GM21723 (cell line): ENCODE results near the gene SLC30A1.
"Not testable (repeated sequence)": the region's sequence is repeated elsewhere in the genome, so short reads cannot be mapped to it uniquely, and the experiment has no call there.

Experiments used
- ATAC-seq: cut with Tn5 transposase; IDR thresholded peaks from one replicate; pipeline ENCODE4 v1.9.1; 2021; ENCODE audit warnings: mild to moderate bottlenecking, moderate library complexity; ENCODE audit not compliant: unreplicated experiment

Gene SLC30A1

DNA sequence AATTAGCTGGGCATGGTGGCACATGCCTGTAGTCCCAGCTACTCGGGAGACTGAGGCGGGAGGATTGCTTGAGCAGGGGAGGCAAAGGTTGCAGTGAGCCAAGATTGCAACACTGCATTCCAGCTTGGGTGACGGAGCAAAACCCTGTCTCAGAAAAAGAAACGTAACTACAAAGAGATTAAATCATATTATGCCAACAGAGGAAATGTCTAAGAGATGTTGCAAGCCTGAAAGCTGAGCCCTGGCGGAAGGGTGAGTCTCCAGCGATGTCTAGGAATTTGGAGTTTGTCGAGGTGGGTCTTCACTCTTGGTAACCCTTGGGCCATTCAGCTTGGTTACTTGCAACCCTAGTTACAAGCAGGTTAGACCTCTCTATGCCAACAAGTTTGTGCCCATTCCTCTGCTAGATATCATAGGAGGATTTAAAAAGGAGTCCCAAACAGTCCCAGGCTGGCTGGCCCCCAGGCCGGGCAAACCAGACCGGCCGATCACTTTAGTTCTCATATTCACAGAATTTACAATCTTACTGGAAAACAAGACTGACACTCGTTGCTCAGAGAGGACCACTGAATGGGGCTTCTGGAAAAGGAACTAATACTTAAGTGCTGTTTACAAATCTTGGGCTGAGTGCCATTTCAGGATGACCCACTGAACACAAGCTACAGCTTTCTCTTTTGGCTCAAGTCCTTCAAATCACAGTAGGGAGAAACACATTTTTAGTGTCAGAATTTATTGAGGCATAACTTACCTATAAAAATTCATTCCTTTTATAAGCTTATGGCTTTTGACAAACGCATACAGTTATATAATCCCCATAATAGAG, 27.1 kb downstream of the SLC30A1 start:
- ATAC-seq = no peak

DNA sequence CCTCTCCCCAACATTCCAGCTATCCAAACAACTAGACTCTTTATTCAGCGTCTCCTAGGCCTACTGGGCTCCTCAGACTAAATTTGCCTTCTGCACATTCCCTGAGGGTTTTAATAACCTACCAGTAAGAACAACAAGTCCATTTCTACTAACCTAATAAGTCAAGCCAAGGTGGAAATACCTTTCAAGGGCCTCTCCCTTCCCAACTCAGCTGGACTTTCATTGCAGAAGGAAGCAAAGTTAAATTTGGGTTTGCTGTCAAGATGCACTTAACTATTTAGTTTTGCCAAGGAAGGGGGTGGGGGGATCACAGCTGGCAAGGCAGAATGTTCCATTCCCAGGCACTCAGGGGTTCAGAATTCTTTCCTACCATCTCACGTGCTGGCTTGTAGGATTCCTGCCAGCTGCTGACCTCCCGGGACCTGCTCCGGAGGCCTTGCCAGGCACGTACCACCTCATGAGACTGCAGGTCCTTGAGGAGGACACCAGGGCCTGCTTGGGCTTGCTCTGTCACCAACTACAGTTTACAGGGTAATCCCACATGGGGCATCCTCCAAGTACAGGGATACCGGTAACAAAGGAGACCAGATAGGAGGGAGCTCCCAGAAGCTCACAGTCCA, 29.8 kb downstream of the SLC30A1 start:
- ATAC-seq = no peak

DNA sequence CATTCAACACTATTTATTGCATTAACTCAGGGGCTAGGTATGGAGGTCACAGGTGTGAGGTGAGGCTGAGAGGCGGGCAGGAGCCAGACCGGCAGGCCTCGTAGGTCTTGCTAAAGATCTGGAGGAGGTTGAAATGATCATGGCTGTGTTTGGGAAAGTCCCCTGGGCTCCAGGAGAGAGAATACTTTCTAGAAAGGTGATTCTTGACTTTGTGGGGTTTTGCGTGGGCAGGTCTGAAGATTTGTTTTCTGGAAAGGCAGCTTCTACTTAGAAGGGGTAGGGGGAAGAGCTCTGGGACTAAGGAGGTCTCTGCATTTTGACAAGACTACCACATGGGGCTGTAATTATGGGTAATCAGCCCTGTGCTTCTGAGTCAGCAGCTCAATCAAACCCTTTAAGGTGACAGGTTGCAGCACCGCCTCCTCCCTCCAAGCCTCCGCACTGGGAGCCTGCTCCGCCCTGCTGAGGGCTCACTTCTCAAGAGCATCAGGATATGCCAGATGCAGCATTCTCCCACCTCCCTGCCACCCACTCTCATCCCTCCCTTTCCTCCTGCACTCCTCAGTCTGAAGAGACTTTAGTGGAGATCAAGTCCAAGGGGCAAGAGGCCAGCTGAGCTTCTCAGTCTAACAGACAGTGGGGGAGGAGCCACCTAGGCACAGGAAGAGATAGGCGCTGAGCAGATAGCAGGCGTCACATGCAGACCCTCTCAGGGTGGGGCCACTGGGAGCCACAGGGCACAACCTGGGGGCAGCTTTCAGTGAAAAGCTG, 30.5 kb downstream of the SLC30A1 start:
- no peak for ATAC-seq

DNA sequence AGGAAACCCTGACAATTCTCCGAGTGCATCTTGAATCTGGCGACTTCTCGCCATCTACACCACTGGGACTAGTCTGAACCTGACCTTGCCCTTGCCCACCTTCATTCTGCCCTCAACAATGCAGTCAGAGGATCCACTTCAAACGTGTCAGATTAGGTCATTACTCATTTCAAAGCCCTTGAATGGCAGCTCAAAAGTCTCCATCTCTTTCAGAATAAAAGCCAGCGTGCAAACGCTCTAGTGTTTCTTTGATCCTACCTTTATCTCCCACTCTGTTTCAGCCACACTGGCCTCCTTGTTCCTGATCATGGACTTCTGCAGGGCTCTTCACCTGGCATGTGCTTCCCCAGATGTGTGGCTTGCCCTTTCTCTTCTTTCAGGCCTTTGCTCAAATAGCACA, 31.3 kb downstream of the SLC30A1 start:
- no peak for ATAC-seq

DNA sequence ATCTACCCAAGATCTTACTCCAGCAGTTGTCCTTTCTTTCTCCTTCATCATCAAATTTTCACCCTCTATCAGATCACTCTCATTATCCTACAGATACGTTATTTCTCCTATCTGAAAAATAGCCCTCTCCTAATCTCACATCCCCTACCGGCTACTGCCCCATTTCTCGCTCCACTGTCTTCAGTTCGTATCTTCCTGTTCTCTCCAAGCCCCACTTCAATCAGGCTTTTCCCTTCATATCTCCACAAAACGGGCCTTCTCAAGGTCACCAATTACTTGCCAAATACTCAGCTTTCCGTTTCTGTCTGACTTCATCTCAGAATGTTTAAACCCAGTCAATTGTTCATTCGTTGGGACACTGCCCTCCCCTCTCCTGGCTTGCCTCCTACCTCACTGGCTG, 32.4 kb downstream of the SLC30A1 start:
- no peak for ATAC-seq

DNA sequence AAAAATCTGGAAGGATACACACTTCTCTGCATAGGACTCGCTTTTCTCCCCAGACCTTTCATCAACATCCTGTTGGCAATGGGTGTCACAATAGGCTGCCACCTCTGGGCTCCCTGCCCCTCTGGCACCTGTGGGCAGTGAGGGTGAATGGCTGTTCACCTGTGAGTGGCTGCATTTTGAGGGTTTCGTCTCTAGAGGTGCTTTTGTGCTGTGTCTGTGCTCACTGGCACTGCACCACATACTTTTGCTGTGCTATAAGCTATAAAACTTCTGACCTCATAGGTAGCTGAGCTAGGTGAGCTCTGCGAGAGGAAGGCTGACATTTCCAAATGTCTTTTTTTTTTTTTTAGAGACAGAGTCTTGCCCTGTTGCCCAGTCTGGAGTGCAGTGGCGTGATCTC, 35.9 kb downstream of the SLC30A1 start:
- no peak for ATAC-seq

DNA sequence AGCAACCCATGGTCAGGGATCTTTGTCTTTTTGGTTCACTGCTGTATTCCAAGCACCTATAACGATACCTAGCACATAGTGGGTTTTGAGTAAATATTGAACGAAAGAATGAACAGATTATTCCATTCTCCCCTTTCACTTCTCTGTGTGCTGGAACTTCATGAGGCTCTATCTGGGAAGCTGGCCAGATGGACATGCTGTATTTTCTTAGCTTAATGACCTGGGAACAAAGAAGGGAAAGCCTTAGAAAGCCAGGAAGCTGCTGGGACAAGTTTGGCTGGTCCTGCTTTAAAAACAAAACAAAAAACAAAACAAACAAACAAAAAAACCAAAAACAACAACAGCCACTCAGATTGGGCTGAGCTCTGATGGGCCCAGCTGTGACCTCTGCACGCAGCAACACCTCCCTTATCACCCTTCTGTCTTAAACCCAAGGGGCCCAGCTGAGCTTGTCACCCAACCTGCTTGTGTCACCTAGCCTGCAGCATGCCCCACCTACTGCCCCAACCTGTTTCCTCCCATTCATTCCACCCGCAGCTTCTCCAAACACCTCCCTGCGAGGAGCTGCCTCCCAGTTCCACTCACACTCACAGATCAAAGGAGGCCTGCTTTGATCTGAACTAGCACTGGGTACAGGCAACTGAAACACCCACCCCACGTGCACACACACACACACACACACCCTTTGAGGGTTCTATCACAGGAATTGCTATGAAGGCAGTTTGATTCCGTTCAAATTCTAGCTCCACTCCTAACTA, 37.1 kb downstream of the SLC30A1 start:
- no peak for ATAC-seq

DNA sequence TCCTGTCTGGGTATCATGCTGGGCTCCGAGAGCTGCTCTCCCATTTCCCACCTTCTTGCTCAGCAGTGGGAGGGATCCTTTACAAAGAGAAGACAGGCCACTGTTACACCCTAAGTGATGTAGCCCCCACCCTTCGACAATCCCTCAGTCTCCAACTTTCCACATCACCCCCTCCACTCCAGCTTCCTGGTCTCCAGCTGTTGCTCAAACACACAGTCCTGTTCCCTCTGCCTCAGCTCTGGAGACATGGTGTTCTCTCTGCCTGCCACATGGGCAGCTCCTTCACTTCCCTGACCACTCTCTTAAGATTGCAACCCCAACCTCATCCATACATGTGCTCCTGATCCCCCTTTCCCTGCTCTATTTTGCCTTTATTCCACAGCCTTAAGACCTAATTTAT, 37.7 kb downstream of the SLC30A1 start:
- no peak for ATAC-seq

DNA sequence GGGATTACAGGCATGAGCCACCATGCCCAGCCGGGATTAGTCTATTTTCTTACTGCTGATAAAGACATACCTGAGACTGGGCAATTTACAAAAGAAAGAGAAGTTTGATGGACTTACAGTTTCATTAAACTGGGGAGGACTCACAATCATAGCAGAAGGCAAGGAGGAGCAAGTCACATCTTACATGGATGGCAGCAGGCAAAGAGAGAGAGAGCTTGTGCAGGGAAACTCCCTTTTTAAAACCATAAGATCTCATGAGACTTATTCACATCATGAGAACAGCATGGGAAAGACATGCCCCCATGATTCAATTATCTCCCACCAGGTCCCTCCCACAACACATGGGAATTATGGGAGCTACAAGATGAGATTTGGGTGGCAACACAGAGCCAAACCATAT, 38.1 kb downstream of the SLC30A1 start:
- not testable (repeated sequence) for ATAC-seq

DNA sequence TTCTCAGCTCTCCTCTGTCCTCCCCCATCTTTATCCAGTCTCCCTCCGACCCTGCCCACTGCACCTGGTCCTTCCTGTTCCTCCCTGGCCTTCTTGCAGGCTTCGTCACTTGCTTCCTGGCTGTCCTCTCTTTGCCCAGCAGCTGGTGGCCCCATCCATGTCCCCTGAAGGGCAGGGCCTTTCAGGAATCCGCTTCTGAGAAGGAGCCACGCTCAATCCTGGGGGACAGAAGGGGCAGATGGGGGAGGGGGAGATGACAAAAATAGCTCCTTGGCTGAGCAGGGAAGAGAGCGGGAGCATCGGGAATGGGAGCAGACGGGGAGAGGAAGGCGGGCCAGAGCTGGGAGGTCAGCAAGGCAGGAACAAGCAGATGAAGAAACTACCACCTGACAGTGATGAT, 40.7 kb downstream of the SLC30A1 start:
- ATAC-seq = no peak

DNA sequence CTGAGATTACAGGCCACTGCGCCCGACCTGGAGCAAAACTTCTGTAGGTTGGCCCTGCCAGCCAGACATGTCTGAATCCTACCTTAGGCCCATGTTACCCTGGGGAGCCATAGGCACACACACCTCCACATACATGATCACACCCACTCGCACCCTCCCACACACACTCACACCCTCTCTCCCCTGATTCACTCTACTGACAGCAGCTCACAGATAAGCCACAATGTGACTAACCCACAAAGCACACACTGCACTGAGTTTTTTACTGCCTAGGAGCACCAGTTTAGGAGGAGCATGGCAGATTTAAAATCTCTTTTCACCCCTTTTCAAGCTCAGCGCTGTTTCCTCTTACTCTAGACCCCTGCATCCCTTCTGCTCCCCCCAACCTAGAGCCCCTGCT, 41.7 kb downstream of the SLC30A1 start:
- ATAC-seq = no peak

DNA sequence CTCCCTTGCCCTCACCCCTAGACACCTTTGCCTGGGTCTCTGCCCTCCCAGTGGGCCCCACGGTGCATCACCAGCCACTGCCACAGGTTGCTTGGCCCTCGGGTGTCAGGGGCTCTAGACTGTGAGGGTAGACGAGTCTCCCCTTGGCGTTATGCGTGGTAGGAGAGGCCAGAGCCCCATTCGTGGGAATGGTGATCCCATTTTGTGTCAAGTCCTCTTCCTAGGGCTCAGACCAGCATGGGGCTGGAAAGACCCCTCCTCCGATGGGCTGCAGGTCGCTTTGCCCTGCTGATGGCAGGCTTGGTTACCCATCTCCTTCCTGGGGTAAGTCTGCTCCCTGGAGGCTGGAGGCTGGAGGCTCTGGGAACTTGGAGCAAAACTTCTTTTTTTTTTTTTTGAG, 42.4 kb downstream of the SLC30A1 start:
- ATAC-seq = no peak

DNA sequence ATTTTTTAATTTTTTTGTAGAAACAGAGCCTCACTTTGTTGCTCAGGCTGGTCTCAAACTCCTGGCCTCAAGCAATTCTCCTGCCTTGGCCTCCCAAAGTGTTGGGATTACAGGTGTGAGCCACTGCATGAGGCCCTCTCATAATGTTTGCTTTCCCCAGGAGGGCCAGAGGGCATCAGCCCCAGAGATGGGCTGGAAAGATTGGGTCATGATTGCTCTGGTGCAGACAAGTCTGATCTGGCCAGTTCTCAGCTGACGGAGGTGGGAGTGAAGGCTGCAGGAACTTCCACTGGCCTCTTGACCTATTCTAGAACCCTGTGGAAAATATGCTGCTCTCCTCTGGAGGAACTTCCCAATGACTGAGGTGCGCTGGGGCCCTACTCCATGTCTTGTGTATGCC, 43.6 kb downstream of the SLC30A1 start:
- no peak for ATAC-seq

DNA sequence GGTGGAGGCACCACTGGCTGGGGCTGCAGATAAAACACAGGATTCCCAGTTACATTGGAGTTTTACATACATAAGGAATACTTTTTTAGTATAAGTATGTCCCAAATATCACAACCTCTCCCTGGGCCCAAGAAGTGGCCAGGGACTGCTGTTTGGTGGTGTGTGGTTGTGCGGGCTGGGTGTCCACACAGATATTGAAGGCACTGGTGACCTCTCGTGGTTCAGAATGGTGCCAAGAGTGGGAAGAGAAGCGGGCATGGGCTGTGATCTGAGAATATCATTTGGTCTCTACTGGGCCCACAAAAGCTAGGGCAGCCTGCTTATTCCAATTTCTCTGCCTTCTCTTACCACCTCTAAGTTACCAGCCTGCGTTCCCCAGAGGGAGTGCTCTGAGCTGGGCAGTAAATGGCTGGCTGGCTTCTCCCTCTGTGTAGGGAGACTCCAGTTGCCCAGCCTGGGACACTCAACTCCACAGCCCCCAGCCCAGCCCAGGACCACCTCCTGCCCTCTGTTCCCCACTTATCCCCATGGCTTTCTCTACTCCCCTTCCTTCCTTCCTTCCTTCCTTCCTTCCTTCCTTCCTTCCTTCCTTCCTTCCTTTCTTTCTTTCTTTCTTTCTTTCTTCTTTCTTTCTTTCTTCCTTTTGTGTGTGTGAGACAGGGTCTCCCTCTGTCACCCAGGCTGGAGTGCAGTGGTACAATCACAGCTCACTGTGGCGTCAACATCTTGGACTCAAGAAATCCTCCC, 44.2 kb downstream of the SLC30A1 start:
- no peak for ATAC-seq

DNA sequence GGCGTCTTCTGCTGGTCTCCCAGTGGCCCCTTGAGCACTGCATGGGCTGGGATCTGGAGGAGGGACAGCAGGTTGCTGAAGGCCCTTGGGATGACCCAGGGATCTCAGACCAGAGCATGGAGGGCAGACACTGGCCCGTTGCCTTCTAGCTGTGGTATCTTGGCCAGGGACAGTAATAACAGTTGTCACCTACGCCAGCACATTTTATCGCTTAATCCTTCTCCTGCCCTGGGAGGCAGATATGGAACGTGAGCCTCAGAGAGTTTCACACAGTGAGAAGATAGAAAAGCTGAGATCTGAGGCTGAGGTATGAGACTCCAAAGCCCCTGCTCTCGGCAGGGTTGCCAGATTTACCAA, 46.9 kb downstream of the SLC30A1 start:
- ATAC-seq = no peak

DNA sequence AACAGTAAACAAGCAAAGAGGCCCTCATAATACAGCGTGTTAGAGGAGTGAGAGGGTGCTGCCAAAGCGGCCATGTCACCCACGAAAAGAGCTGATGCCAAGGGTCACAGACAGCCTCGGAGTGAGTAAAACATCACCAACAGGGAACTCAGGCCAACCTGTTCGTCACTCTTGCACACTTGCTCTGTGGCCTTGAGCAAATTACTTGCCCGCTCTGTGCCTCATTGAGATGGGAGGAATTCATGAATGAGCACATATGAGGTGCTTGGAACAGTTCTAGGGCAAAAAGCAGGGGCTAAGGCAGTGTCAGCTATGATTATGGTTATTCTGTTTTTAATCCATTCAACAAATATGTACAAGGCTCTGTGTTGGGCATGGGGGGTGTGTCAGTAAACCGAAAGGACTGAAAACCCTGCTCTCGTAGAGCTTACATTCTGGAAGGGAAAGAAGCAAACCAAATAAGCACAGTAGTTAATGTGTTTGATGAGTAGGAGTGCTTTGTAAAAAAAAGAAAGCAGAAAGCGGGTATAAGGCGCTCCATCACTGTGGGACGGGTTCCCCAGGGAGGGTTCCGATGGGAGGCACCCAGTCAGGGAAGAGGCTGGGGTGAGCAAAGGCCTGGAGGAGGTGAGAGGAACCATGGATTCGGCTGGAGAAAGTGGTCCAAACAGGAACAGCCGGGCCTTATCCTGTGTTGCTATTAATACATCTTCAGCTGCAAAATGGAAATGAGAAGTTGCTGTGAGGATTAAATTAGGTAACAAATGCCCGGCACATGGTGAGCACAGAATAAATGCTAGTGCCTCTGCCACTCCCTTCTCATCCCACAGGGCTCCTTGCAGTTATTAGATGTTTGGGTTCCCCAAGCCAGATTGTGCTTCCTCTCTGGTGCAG, 47.5 kb downstream of the SLC30A1 start:
- ATAC-seq = no peak

DNA sequence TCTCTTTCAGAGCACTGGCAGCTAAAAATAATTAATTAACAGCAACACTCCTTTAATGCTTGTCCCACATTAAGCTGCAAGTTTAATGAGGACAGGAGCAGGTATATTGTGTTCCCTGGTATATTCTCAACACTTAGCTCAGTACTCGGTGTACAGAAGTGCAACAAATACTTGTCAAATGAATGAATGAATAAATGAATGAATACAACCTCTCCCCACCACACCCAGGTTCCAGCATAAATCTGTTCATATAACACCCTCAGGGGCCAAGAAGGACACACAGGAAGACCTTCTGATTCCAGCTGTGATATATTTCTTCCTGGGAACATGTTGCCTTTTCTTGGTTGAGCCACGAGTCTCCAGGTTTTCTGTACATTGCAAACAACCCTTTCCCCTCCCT, 48.9 kb downstream of the SLC30A1 start:
- ATAC-seq = no peak

DNA sequence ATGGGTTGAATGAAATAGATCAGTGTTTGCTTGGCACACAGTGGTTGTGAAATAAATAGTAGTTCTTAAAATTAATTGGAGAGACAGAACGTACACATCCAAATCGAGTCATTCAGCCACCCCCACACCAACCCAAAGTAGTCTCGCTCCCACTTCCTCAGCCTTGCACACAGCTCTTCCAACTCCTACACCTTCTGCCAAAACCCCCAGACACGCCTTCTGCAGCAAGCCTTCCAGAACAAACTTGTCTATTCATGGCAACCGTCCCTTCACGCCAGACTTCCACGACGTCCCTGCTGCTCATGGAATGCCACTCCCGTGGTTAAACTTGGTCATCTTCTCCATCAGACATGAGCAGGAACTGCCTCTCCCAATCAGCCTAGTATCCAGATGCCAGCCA, 49.5 kb downstream of the SLC30A1 start:
- ATAC-seq = no peak

DNA sequence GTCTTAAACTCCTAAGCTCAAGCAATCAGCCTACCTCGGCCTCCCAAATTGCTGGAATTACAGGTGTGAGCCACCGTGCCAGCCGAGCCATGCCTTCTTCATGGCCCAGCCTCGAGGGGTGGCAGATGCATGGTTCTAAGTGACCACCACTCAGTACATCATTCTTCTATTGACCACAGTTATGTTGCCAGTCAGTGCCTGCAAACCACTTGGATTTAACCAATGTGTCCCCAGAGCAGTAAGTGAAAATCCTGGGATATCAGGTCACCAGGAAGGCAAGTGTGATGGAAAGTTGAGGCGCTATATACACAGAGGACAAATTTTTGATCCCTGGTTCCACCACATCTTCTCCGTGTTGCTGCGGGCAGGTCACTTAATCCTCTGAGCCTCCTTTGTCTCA, 50.0 kb downstream of the SLC30A1 start:
- no peak for ATAC-seq

DNA sequence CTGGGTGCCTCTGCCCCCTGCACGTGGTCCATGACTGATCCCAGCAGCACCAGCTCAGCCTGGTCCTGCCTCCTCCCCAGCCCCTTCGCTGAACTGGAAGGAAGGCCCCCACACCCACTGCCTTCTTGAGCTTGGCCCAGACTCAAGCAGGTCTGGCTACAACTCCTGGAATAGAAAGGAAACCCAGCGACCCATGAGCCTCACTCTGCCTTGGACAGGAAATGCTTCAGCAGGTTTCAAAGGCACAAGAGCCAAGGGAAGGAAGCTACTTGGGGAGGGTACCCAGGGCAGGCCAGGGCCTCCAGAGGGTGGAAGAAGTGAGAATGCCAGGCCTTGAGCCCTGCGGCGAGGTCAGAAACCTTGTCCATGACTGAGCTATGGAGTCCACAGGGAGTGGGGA, 51.1 kb downstream of the SLC30A1 start:
- no peak for ATAC-seq
